HEK293 (cell line): ENCODE results near the gene IL13.

Experiments used
- CTCF ChIA-PET: fragments of 350-600 bp; formaldehyde crosslinking; extraction: SDS; loops from one replicate; lab custom pipeline; 2021; ENCODE audit warnings: antibody characterized with exemption; lab: Yijun Ruan, JAX
- POLR2A ChIA-PET: fragments of 300-600 bp; formaldehyde crosslinking; extraction: SDS; loops from one replicate; lab custom pipeline; 2020; ENCODE audit warnings: antibody characterized with exemption, inconsistent platforms; lab: Yijun Ruan, JAX
- H3K27ac ChIP-seq: fragments of 200-500 bp; sonication (Bioruptor generic); 2 replicates; pipeline ENCODE4 v1.5.1; 2014; ENCODE audit warnings: low read depth, low read length, control low read depth, inconsistent platforms; ENCODE audit errors: extremely low read depth
- H3K36me3 ChIP-seq, 2 experiments: fragments of 200-500 bp in 1 of 2; sonication (Bioruptor generic) in 1 of 2; 1 replicate in 1 of 2; 2 replicates in 1 of 2; pipeline ENCODE4 v1.5.1; 2014 to 2017; ENCODE audit warnings: inconsistent platforms in 2 of 2, low read length in 2 of 2; ENCODE audit not compliant: control insufficient read depth in 2 of 2, insufficient read depth in 1 of 2
- H3K4me1 ChIP-seq: fragments of 200-500 bp; sonication (Bioruptor generic); 2 replicates; pipeline ENCODE4 v1.5.1; 2014; ENCODE audit warnings: mild to moderate bottlenecking, low read length, inconsistent platforms; ENCODE audit not compliant: control insufficient read depth, insufficient read depth
- H3K4me3 ChIP-seq: 2 replicates; pipeline ENCODE4 v1.5.1; 2011; ENCODE audit warnings: low read depth, mild to moderate bottlenecking, control low read depth, low read length, moderate library complexity
- H3K9me3 ChIP-seq: fragments of 200-500 bp; sonication (Bioruptor generic); 2 replicates; pipeline ENCODE4 v1.5.1; 2014; ENCODE audit warnings: low read depth, low read length, inconsistent platforms; ENCODE audit not compliant: control insufficient read depth, insufficient read depth
- PRDM10 ChIP-seq: fragments of 450-650 bp; formaldehyde crosslinking; IDR thresholded peaks from 2 replicates; pipeline ENCODE4 v1.5.1; 2016; ENCODE audit warnings: missing biosample characterization, missing genetic modification characterization
- SALL2 ChIP-seq: fragments of 450-650 bp; formaldehyde crosslinking; IDR thresholded peaks from 2 replicates; pipeline ENCODE4 v1.5.0; 2017; ENCODE audit warnings: missing biosample characterization, mild to moderate bottlenecking, missing genetic modification characterization, borderline replicate concordance
- SCRT1 ChIP-seq: fragments of 450-650 bp; formaldehyde crosslinking; IDR thresholded peaks from 2 replicates; pipeline ENCODE4 v1.5.1; 2016; ENCODE audit warnings: missing biosample characterization, missing genetic modification characterization, borderline replicate concordance
- ZBTB21 ChIP-seq: fragments of 450-650 bp; formaldehyde crosslinking; IDR thresholded peaks from 2 replicates; pipeline ENCODE4 v1.5.1; 2017; ENCODE audit warnings: missing biosample characterization, missing genetic modification characterization
- ZBTB7A ChIP-seq: fragments of 450-650 bp; formaldehyde crosslinking; IDR thresholded peaks from 2 replicates; pipeline ENCODE4 v1.5.1; 2016; ENCODE audit warnings: low read depth, missing biosample characterization, missing genetic modification characterization
- ZFP37 ChIP-seq: fragments of 450-650 bp; formaldehyde crosslinking; IDR thresholded peaks from 2 replicates; pipeline ENCODE4 v1.5.1; 2016; ENCODE audit warnings: missing biosample characterization, missing genetic modification characterization
- ZFP41 ChIP-seq: fragments of 450-650 bp; formaldehyde crosslinking; IDR thresholded peaks from 2 replicates; pipeline ENCODE4 v1.5.1; 2016; ENCODE audit warnings: missing biosample characterization, missing genetic modification characterization, borderline replicate concordance
- ZNF112 ChIP-seq: fragments of 450-650 bp; formaldehyde crosslinking; IDR thresholded peaks from 2 replicates; pipeline ENCODE4 v1.5.0; 2017; ENCODE audit warnings: missing biosample characterization, missing genetic modification characterization
- ZNF132 ChIP-seq: fragments of 450-650 bp; formaldehyde crosslinking; IDR thresholded peaks from 2 replicates; pipeline ENCODE4 v1.5.1; 2017; ENCODE audit warnings: missing biosample characterization, missing genetic modification characterization, borderline replicate concordance
- ZNF138 ChIP-seq: fragments of 450-650 bp; formaldehyde crosslinking; IDR thresholded peaks from 2 replicates; pipeline ENCODE4 v1.5.1; 2016; ENCODE audit warnings: missing biosample characterization, missing genetic modification characterization, borderline replicate concordance
- ZNF184 ChIP-seq: fragments of 450-650 bp; IDR thresholded peaks from 2 replicates; pipeline ENCODE4 v1.5.1; 2018; ENCODE audit warnings: missing biosample characterization, mild to moderate bottlenecking, missing genetic modification characterization
- ZNF211 ChIP-seq: fragments of 450-650 bp; formaldehyde crosslinking; IDR thresholded peaks from 2 replicates; pipeline ENCODE4 v1.5.1; 2016; ENCODE audit warnings: low read depth, missing biosample characterization, missing genetic modification characterization
- ZNF221 ChIP-seq: fragments of 450-650 bp; formaldehyde crosslinking; IDR thresholded peaks from 2 replicates; pipeline ENCODE4 v1.5.1; 2017; ENCODE audit warnings: missing biosample characterization, missing genetic modification characterization, borderline replicate concordance
- ZNF24 ChIP-seq: fragments of 450-650 bp; formaldehyde crosslinking; IDR thresholded peaks from 2 replicates; pipeline ENCODE4 v1.5.1; 2016; ENCODE audit warnings: missing biosample characterization, missing genetic modification characterization
- ZNF324 ChIP-seq: fragments of 450-650 bp; formaldehyde crosslinking; IDR thresholded peaks from 2 replicates; pipeline ENCODE4 v1.5.1; 2016; ENCODE audit warnings: missing biosample characterization, missing genetic modification characterization
- ZNF416 ChIP-seq: fragments of 450-650 bp; formaldehyde crosslinking; IDR thresholded peaks from 2 replicates; pipeline ENCODE4 v1.5.1; 2016; ENCODE audit warnings: missing biosample characterization, missing genetic modification characterization
- ZNF426 ChIP-seq: fragments of 450-650 bp; formaldehyde crosslinking; IDR thresholded peaks from 2 replicates; pipeline ENCODE4 v1.5.1; 2017; ENCODE audit warnings: missing biosample characterization, missing genetic modification characterization, mild to moderate bottlenecking, inconsistent platforms, moderate library complexity
- ZNF514 ChIP-seq: fragments of 450-650 bp; formaldehyde crosslinking; IDR thresholded peaks from 2 replicates; pipeline ENCODE4 v1.5.1; 2016; ENCODE audit warnings: missing biosample characterization, missing genetic modification characterization
- ZNF600 ChIP-seq: fragments of 450-650 bp; formaldehyde crosslinking; IDR thresholded peaks from 2 replicates; pipeline ENCODE4 v1.5.1; 2016; ENCODE audit warnings: missing biosample characterization, missing genetic modification characterization
- ZNF747 ChIP-seq: fragments of 450-650 bp; formaldehyde crosslinking; IDR thresholded peaks from 2 replicates; pipeline ENCODE4 v1.5.1; 2016; ENCODE audit warnings: missing biosample characterization, missing genetic modification characterization
- ZNF777 ChIP-seq: fragments of 450-650 bp; formaldehyde crosslinking; IDR thresholded peaks from 2 replicates; pipeline ENCODE4 v1.5.1; 2017; ENCODE audit warnings: missing biosample characterization, missing genetic modification characterization, borderline replicate concordance
- ZNF837 ChIP-seq: fragments of 450-650 bp; formaldehyde crosslinking; IDR thresholded peaks from 2 replicates; pipeline ENCODE4 v1.5.1; 2016; ENCODE audit warnings: missing biosample characterization, missing genetic modification characterization
- TF ChIP-seq, protein P1 (sequence below): fragments of 450-650 bp; formaldehyde crosslinking; IDR thresholded peaks from 2 replicates; pipeline ENCODE4 v1.5.1; 2016; ENCODE audit warnings: missing biosample characterization, missing genetic modification characterization
- TF ChIP-seq, protein P2 (sequence below): fragments of 450-650 bp; formaldehyde crosslinking; IDR thresholded peaks from 2 replicates; pipeline ENCODE4 v1.5.1; 2016; ENCODE audit warnings: missing biosample characterization, missing genetic modification characterization, low read depth

IL13 gene

GRCh38 chr5:132667761-132668705 lies 10.1 kb downstream of the IL13 start:
- TF ChIP-seq ZNF112 (no peak), PRDM10 (tag by site-specific recombination) (peak; percentile 65), ZBTB7A (no peak), ZNF514 (no peak), ZNF24 (tag by site-specific recombination) (no peak)
- Histone ChIP-seq H3K4me1 (no peaks in the 10 kb centered on the region), H3K4me3 (no peak overlapping the region), H3K9me3 (no peaks in the 10 kb centered on the region), H3K36me3 (no peaks in the 10 kb centered on the region), H3K27ac (no peak overlapping the region)
- POLR2A ChIA-PET: no interaction called here
- CTCF ChIA-PET: interaction anchor here (0.7 kb wide), 1 partner anchor 9 kb away, joined by 4 read pairs; no protein-coding TSS in a partner anchor

- Histone ChIP-seq H3K9me3 (no peaks in the 10 kb centered on the region), H3K4me3 (no peak overlapping the region)
- CTCF ChIA-PET: interaction anchor here (0.7 kb wide), 1 partner anchor 8 kb away, joined by 4 read pairs; no protein-coding TSS in a partner anchor
- TF ChIP-seq ZFP37 (tag by site-specific recombination) (no peak), ZBTB21 (tag by site-specific recombination) (no peak), ZNF416 (tag by site-specific recombination) (no peak), ZNF600 (tag by site-specific recombination) (no peak), SCRT1 (tag by site-specific recombination) (no peak), ZNF426 (tag by site-specific recombination) (no peak), ZNF777 (no peak), ZNF837 (no peak)
- TF ChIP-seq, protein P1, sequence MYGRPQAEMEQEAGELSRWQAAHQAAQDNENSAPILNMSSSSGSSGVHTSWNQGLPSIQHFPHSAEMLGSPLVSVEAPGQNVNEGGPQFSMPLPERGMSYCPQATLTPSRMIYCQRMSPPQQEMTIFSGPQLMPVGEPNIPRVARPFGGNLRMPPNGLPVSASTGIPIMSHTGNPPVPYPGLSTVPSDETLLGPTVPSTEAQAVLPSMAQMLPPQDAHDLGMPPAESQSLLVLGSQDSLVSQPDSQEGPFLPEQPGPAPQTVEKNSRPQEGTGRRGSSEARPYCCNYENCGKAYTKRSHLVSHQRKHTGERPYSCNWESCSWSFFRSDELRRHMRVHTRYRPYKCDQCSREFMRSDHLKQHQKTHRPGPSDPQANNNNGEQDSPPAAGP (tag by site-specific recombination): no peak
- TF ChIP-seq, all 188 proteins: peak for 0
- POLR2A ChIA-PET: no interaction called here
- Histone ChIP-seq H3K4me1 (no peaks in the 10 kb centered on the region), H3K27ac (no peak overlapping the region), H3K36me3 (no peaks in the 10 kb centered on the region)
These were observed 10.9 kb downstream of the IL13 start for GRCh38 chr5:132668706-132669454.

GRCh38 chr5:132669455-132669820 lies 11.5 kb downstream of the IL13 start:
- no peaks in the 10 kb centered on the region for H3K4me1 ChIP-seq
- no peak overlapping the region for H3K27ac ChIP-seq
- no peaks in the 10 kb centered on the region for H3K9me3 ChIP-seq
- H3K4me3 ChIP-seq: no peak overlapping the region
- CTCF ChIA-PET: no interaction called here
- H3K36me3 ChIP-seq: no peaks in the 10 kb centered on the region
- POLR2A ChIA-PET: no interaction called here
- no peak for TF ChIP-seq ZNF211 (tag by site-specific recombination)
- no peak for TF ChIP-seq ZNF777
- no peak for TF ChIP-seq ZFP41
- TF ChIP-seq ZNF324 (tag by site-specific recombination): no peak
- no peak for TF ChIP-seq SALL2 (tag by site-specific recombination)
- no peak for TF ChIP-seq ZNF747 (tag by site-specific recombination)
- no peak for TF ChIP-seq ZNF132 (tag by site-specific recombination)
- TF ChIP-seq, protein P2, sequence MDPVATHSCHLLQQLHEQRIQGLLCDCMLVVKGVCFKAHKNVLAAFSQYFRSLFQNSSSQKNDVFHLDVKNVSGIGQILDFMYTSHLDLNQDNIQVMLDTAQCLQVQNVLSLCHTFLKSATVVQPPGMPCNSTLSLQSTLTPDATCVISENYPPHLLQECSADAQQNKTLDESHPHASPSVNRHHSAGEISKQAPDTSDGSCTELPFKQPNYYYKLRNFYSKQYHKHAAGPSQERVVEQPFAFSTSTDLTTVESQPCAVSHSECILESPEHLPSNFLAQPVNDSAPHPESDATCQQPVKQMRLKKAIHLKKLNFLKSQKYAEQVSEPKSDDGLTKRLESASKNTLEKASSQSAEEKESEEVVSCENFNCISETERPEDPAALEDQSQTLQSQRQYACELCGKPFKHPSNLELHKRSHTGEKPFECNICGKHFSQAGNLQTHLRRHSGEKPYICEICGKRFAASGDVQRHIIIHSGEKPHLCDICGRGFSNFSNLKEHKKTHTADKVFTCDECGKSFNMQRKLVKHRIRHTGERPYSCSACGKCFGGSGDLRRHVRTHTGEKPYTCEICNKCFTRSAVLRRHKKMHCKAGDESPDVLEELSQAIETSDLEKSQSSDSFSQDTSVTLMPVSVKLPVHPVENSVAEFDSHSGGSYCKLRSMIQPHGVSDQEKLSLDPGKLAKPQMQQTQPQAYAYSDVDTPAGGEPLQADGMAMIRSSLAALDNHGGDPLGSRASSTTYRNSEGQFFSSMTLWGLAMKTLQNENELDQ (tag by site-specific recombination): no peak
- no peak for TF ChIP-seq ZNF184 (tag by site-specific recombination)
- no peak for TF ChIP-seq ZNF416 (tag by site-specific recombination)
- no peak for TF ChIP-seq ZNF221 (tag by site-specific recombination)
- no peak for TF ChIP-seq ZNF138
